HTR-8/SVneo (cell line): ENCODE data around the gene UBE2F.

Experiments used
- DNase-seq: peaks from one replicate; pipeline ENCODE4 v3.0.0; 2011; ENCODE audit warnings: low spot score, mixed read lengths; ENCODE audit not compliant: insufficient read length
- FAIRE-seq: peaks from 2 replicates; lab custom pipeline; 2011; peaks lifted over from hg19 to GRCh38; lab: Jason Lieb, UNC

The UBE2F gene, protein sequence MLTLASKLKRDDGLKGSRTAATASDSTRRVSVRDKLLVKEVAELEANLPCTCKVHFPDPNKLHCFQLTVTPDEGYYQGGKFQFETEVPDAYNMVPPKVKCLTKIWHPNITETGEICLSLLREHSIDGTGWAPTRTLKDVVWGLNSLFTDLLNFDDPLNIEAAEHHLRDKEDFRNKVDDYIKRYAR

GRCh38 chr2:237966565-237967462 is at the start of gene UBE2F:
Gene UBE2F (plus strand): TSS chr2:237967014. CDS start chr2:237973108, 6,094 bp downstream.
- DNase-seq (peak; percentile 95), FAIRE-seq (no peak)

DNA sequence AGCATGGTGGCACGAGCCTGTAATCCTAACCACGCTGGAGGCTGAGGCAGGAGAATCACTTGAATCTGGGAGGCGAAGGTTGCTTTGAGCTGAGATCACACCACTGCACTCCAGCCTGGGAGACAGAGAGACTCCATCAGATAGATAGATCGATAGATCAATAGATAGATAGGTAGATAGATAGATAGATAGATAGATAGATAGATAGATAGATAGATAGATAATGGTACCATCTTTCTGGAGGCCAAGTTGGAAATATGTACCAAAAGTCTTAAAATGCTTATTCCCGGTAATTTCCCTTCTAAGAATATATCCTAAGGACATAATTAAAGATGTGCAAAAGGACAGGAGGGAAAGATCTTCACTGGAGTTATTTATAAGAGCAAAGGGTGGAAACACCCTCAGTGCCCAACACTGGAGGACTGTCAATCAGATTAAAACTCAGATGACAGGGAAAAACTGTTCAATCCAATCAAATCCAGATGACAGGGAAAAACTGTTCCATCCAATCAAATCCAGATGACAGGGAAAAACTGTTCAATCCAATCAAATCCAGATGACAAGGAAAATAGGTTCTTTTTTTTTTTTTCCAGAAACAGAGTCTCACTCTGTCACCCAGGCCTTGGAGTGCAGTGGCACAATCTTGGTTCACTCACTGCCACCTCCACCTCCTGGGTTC is 49.0 kb upstream of the UBE2F start:
- DNase-seq, result no peak
- no peak for FAIRE-seq

GRCh38 chr2:237919593-237919992 is 47.2 kb upstream of the UBE2F start:
- FAIRE-seq, result no peak
- DNase-seq, result no peak

- DNase-seq (no peak), FAIRE-seq (no peak)
Observed at GRCh38 chr2:237920673-237921072, 46.1 kb upstream of the UBE2F start.

DNA sequence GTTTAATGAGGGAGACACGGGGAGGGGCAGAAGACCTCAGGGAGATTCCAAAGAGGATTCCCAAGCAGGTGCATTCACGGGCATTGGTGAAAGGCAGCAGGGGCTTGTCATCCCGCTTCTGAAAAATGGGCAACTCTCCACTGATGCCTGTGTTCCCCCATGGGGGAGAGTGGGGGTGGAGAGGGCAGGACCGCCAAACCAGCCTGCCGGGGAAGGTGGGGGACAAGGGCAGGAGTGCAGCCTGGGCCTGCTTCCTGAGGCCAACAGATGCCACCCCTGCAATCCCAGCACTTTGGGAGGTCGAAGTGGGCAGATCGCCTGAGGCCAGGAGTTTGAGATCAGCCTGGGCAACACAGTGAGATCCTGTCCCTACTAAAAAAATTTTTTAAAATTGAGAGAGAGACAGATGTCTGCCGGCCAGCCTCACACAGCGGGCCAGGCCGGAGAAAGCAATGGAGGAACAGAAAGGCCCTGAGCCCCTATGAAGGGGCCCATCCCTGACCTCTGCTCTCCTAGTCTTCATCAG is 44.8 kb upstream of the UBE2F start:
- DNase-seq, result no peak
- no peak for FAIRE-seq

GRCh38 chr2:237922641-237923361 is 44.0 kb upstream of the UBE2F start:
- no peak for DNase-seq
- FAIRE-seq, result peak; percentile 20

DNA sequence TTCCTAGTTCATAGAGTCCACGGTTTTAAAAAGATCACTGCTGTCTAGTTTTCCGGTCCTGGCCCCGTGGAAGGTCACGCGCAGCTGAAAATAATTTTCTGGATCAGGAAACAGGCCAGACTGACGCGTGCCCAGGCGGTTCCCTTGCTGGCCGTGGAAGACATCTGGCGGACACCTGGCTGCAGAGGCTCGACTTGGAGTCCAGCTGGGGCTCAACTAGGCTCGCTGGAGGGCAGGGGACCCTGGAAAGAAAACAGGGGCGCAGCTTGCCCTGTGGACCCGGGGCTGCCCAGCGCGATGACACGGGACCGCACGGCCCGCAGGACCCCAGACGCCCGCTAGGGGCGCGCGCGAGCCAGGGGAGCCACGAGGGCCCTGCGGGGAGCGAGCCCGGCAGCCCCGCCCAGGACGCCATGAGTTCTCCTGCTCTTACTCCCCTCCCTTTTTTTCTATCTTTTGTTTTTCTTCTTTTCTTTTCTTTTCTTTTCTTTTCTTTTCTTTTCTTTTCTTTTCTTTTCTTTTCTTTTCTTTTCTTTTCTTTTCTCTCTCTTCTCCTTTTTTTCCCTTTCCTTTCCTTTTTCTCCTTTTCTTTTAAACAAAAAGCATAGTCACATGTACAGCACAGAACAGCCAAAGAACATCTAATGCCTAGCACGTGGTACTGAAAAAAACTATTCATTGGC is 43.2 kb upstream of the UBE2F start:
- peak; percentile 90 for DNase-seq
- no peak for FAIRE-seq

DNA sequence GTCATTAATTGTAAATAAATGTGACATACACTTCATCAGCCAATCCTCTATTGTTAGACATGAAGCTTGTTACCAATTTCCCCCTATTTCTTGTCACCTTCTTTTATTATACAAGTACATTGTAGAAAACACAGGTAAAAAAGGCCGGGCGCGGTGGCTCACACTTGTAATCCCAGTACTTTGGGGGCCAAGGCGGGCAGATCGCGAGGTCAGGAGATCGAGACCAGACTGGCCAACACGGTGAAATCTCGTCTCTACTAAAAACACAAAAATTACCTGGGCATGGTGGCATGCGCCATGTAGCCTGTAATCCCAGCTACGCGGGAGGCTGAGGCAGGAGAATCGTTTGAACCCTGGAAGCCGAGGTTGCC is 42.7 kb upstream of the UBE2F start:
- FAIRE-seq (no peak), DNase-seq (no peak)

- no peak for DNase-seq
- no peak for FAIRE-seq
Observed at GRCh38 chr2:237927135-237927534, 39.7 kb upstream of the UBE2F start.

GRCh38 chr2:237927986-237928385 is 38.8 kb upstream of the UBE2F start:
- FAIRE-seq, result no peak
- no peak for DNase-seq

DNA sequence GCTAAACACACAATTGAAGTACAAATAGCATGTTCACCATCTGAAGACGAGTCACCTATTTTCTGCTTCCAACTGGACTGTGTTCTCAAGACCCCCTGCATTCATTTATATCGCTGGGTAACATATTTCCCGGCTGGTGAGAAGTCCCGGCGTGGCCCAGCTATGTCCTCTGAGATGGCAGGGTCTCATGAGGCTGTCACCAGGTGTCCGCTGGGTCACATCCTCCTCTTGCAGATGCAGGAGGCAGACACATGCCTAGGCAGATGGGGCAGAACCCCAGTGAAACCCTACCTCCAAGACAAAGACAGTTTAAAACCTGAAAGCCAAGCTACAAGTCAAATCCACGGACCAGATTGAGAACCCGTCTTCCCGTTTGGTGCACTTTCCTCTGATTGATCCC is 36.8 kb upstream of the UBE2F start:
- DNase-seq, result no peak
- FAIRE-seq, result no peak

DNA sequence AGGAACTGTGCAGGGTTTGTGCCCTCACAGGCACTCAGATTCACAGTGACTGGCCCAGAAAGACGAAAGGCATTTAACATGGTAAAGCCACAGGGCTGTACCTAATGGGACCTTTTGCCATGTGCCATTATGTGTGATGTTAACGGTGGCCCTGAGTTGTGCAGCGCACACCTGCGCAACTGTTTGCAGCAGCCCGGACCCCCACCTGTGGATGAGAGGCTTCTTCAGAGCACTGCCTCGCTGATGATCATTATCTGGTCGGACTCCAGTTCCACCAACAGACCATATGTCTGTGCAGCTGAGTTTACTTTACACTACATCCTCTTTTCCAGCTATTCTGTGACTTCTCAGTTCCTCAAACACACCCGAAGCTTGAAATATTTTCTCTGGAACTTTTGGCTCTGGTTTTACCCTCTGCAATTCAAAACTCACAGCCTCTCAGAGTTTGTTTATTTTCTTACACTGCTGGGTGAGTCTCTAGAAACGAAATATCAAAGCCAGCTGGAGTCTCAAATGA is 35.6 kb upstream of the UBE2F start:
- no peak for FAIRE-seq
- DNase-seq, result no peak

GRCh38 chr2:237932731-237933131 is 34.1 kb upstream of the UBE2F start:
- FAIRE-seq (no peak), DNase-seq (no peak)

- no peak for FAIRE-seq
Observed at GRCh38 chr2:237934186-237934585, 32.6 kb upstream of the UBE2F start.

GRCh38 chr2:237935740-237936452 is 30.9 kb upstream of the UBE2F start:
- no peak for FAIRE-seq

More at GRCh38 chr2:237934186-237934585, 32.6 kb upstream of the UBE2F start:
- DNase-seq, result no peak

GRCh38 chr2:237939251-237939650 is 27.6 kb upstream of the UBE2F start:
- DNase-seq (no peak), FAIRE-seq (peak; percentile 9)

More at GRCh38 chr2:237935740-237936452, 30.9 kb upstream of the UBE2F start:
- no peak for DNase-seq

- DNase-seq, result no peak
- FAIRE-seq, result no peak
Observed at GRCh38 chr2:237940828-237941227, 26.0 kb upstream of the UBE2F start.

- no peak for DNase-seq
- FAIRE-seq, result no peak
Observed at GRCh38 chr2:237941239-237941638, 25.6 kb upstream of the UBE2F start.

DNA sequence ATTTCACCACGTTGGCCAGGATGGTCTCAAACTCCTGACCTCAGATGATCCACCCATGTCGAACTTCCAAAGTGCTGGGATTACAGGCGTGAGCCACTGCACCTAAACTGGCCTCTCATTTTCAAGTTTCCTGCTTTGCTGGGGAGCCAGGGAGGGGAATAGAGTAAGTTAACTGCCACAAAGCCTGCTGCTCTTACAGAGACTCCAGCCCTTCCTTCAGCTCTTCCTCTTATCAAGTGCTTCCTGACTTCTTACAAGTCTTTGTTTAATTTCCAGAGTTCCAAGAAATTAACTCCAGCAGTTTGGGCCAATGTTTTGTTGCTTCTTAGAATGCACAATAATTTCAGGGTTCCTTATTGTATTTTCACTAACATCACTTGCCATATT is 24.3 kb upstream of the UBE2F start:
- FAIRE-seq (no peak), DNase-seq (no peak)
